Heart left ventricle (tissue), 16 donors: ENCODE measurements around the gene MRPS6. TPM values are rescaled to one million over a fixed set of nuclear protein-coding genes. Genes with fewer than 3 reads are reported as not detected.
A peak's percentile ranks its signal among the peaks of the same experiment; 100 is the strongest.

Experiments
- ATAC-seq, 4 donors: fragments of 200-7000 bp; cut with Tn5 transposase; one replicate each; pipeline ENCODE4 v1.9.1; 2020 to 2022; ENCODE audit warnings: moderate library complexity in 4 of 4, mild to moderate bottlenecking in 3 of 4, moderate number of reproducible peaks in 1 of 4
- DNase-seq, 5 donors: peaks; one replicate each; pipeline ENCODE4 v3.0.0-alpha.2; 2020
- H3K27ac ChIP-seq, 12 donors: fragments of 200-600 bp; sonication (generic) in 4 of 12; one replicate each; pipeline versions ENCODE4 v1.5.0 to v1.8.0; 2016 to 2022; ENCODE audit warnings: mild to moderate bottlenecking in 2 of 12
- H3K27me3 ChIP-seq, 9 donors: fragments of 200-600 bp; sonication (generic) in 2 of 9; one replicate each; pipeline versions ENCODE4 v1.5.1 to v1.8.0; 2016 to 2022; ENCODE audit warnings: mild to moderate bottlenecking in 3 of 9
- H3K36me3 ChIP-seq, 9 donors: fragments of 200-600 bp; sonication (generic) in 2 of 9; one replicate each; pipeline versions ENCODE4 v1.5.0 to v1.8.0; 2018 to 2022; ENCODE audit warnings: mild to moderate bottlenecking in 2 of 9
- H3K4me1 ChIP-seq, 12 donors: fragments of 200-600 bp; sonication (generic) in 4 of 12; one replicate each; pipeline versions ENCODE4 v1.5.0 to v1.8.0; 2016 to 2022; ENCODE audit warnings: mild to moderate bottlenecking in 3 of 12
- H3K4me3 ChIP-seq, 12 donors: fragments of 200-600 bp; sonication (generic) in 4 of 12; one replicate each; pipeline versions ENCODE4 v1.5.0 to v1.8.0; 2017 to 2022; ENCODE audit warnings: mild to moderate bottlenecking in 9 of 12, moderate library complexity in 4 of 12
- H3K9me3 ChIP-seq, 12 donors: fragments of 200-600 bp; sonication (generic) in 4 of 12; one replicate each; pipeline versions ENCODE4 v1.5.0 to v1.8.0; 2016 to 2022; ENCODE audit warnings: mild to moderate bottlenecking in 1 of 12
- POLR2A ChIP-seq, 2 donors: fragments of 450-650 bp; IDR thresholded peaks; one replicate each; pipeline ENCODE4 v1.6.1; 2017; ENCODE audit warnings: antibody characterized with exemption in 2 of 2, mild to moderate bottlenecking in 2 of 2, moderate library complexity in 2 of 2
- WGBS, 4 donors: extraction: QIAGEN DNeasy Blood & Tissue Kit in 2 of 4; methylation state at CpG; one replicate each; pipeline versions ENCODE4 v1.1.5 to v1.1.7; 2013 to 2018; 5-methylcytosine and 5-hydroxymethylcytosine counted together
- intact Hi-C, 10 donors: fragments of 100-400 bp; cut with DNase I; formaldehyde crosslinking; loops; one replicate each; pipeline versions ENCODE4 v1.11.1 to v1.14.2; 2022
- polyA plus RNA-seq, 2 donors: library from polyadenylated mRNA; stranded (reverse); fragments of 200-250 nt; gene quantifications; one replicate each; pipeline ENCODE4 v1.2.3, GENCODE V29; 2013
- total RNA-seq, 9 donors: library from RNA; depleted of rRNA in 2 of 9; stranded (reverse); fragments of >200 nt in 2 of 9; fragmentation: NEBNext Ultra II Directional in 3 of 9; extraction: Animal tissue kit (Norgen Biotek cat#: 25700) in 3 of 9; gene quantifications; one replicate each; pipeline versions ENCODE4 v1.1.0 to v1.2.4, GENCODE V29; 2016 to 2023
- TF ChIP-seq, protein P1 (sequence below), 12 donors: fragments of 200-600 bp; sonication (generic) in 4 of 12; IDR thresholded peaks; one replicate each; pipeline versions ENCODE4 v1.5.0 to v1.8.0; 2018 to 2022; ENCODE audit warnings: antibody characterized with exemption in 12 of 12, mild to moderate bottlenecking in 5 of 12
- donor health status: ischemic (EF 13 %, LVEDD 7.1; RV severe dilation, severe dysfunction).
- donor health status: healthy with polysubstance abuse.
- donor health status: DM: no; HTN: yes; CAD: no.
- donor health status: DM: no; HTN: no; CAD: no.
- donor health status: ischemic (EF 25% LVEDD 6.9; RV normal size, moderate dysfunction).
- donor health status: ischemic (EF 25% LVEDD 5.7; RV mildly dilated, moderate dysfunction).
- donor health status: healthy.
- donor health status: DM: yes; HTN: yes; CAD: no.
- donor health status: ischemic (EF 35%, LVEDD 5.7; RV mildly dilated, moderate dysfunction).
- donor health status: nonischemic (EF 11% LVEDD 7.7; RV severe dilation, severe dysfunction).
- donor health status: DM: yes; HTN: yes; CAD: no.
- donor health status: PGD.
- donor health status: ischemic (EF 29% LVEDD 5.4; RV normal size, mild dysfunction).
- donor health status: nonischemic (EF 23%, LVEDD 6.1; RV moderate dilation, normal function).

Gene MRPS6
- total and polyA plus RNA-seq, 11 donors: 21.8 to 61.7 (median 44.6) TPM

DNA sequence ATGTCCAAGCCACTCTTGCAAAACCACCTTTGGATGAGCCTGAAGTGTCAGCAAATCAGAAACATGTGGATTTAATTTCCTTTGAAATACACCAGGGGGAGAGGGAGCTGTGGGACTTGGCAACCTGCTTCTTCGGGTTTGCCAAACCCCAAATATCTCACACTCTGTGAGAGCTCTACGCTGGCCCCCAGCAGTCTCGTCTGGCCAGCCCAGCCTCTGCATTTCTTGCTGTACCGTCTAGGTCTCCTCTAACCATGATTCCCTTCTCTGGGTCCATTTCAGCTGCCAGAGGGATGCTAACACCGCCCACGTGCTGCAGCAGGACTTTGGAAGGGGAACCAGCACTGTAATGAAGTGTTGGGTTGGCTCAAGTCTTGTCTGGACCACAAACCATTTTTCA, 114.6 kb downstream of the MRPS6 start:
- H3K4me3 ChIP-seq: no peak overlapping the region
- no peaks in the 10 kb centered on the region for H3K9me3 ChIP-seq
- intact Hi-C loops: no loop called here
- peak; percentile 39 to 72 (median 52) for DNase-seq
- ATAC-seq: peak; percentile 52 to 89 (median 74)
- H3K36me3 ChIP-seq: no peaks in the 10 kb centered on the region
- 58 to 77% (median 75%) methylated on average over 6 of the region's 6 CpGs for WGBS, 4 donors
- no peak overlapping the region for H3K27ac ChIP-seq
- H3K27me3 ChIP-seq: no peaks in the 10 kb centered on the region
- peaks cover 0 to 5% (median 0%) of the 10 kb centered on the region in 12 donors for H3K4me1 ChIP-seq
- TF ChIP-seq, protein P1, sequence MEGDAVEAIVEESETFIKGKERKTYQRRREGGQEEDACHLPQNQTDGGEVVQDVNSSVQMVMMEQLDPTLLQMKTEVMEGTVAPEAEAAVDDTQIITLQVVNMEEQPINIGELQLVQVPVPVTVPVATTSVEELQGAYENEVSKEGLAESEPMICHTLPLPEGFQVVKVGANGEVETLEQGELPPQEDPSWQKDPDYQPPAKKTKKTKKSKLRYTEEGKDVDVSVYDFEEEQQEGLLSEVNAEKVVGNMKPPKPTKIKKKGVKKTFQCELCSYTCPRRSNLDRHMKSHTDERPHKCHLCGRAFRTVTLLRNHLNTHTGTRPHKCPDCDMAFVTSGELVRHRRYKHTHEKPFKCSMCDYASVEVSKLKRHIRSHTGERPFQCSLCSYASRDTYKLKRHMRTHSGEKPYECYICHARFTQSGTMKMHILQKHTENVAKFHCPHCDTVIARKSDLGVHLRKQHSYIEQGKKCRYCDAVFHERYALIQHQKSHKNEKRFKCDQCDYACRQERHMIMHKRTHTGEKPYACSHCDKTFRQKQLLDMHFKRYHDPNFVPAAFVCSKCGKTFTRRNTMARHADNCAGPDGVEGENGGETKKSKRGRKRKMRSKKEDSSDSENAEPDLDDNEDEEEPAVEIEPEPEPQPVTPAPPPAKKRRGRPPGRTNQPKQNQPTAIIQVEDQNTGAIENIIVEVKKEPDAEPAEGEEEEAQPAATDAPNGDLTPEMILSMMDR (IDR thresholded peaks at IDR 0.05): no peak
- TF ChIP-seq POLR2A (IDR thresholded peaks at IDR 0.05): no peak

DNA sequence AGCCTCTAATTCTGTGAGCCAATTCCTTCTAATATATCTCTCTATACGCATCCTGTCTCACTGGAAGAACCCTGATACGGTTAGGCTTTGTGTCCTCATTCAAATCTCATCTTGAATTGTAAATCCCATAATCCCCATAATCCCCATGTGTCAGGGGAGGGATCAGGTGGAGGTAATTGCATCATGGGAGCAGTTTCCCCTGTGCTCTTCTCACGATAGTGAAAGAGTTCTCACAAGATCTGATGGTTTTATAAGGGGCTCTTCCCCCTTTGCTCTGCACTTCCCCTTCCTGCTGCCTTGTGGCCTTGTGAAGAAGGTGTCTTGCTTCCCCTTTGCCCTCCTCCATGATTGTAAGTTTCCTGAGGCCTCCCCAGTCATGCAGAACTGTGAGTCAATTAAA, 116.1 kb downstream of the MRPS6 start:
- Histone ChIP-seq H3K4me1 (peaks cover 0 to 4% (median 0%) of the 10 kb centered on the region in 12 donors), H3K27me3 (no peaks in the 10 kb centered on the region), H3K9me3 (no peaks in the 10 kb centered on the region), H3K27ac (no peak overlapping the region), H3K4me3 (no peak overlapping the region), H3K36me3 (no peaks in the 10 kb centered on the region)
- WGBS, 4 donors: 73 to 87% (median 84%) methylated on average over 3 of the region's 3 CpGs
- TF ChIP-seq POLR2A (IDR thresholded peaks at IDR 0.05): no peak
- TF ChIP-seq, protein P1 (IDR thresholded peaks at IDR 0.05): no peak
- DNase-seq (peak in 1 of 5 donors; percentile 10), ATAC-seq (no peak)
- intact Hi-C loops: no loop called here

DNA sequence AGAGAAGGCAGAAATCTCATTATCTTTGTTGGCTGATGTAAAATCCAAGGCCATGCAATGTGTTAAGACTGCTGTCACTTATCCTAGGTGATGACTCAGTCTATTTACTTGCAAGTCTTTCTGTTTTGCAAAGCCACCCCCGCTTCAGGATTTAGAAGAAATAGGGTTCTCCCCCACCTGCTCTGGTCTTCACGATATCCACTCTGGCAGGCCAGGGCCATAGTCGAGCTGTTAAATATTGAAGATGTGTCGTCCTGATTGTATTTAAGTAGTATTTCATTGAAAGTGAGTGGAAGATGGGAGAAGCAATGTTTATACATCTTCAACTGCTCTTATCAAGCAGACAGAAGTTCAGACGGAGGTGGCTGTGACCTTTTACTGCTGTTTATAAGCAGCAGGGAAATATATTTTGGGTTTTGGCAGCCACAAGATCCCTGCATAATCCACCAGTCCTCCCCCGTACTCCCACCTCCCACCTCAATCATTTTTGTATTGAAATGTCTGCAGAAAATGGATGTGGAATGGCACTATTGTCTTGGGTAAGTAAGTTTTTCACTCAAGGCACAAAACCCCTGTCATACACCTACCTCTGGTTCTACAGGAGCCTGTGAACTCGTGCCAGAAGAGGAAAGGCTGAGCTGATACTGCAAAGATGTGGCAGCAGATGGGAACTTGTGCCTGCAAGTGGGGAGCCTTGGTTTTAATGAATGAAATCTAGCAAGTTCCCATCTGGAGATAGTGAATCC, 117.4 kb downstream of the MRPS6 start:
- Histone ChIP-seq H3K4me3 (no peak overlapping the region), H3K27me3 (no peaks in the 10 kb centered on the region), H3K36me3 (no peaks in the 10 kb centered on the region), H3K9me3 (no peaks in the 10 kb centered on the region), H3K27ac (no peak overlapping the region), H3K4me1 (peaks cover 0 to 4% (median 0%) of the 10 kb centered on the region in 12 donors)
- DNase-seq (no peak), ATAC-seq (no peak)
- intact Hi-C loops: loop anchor here in 1 of 10 donors (10.0 kb wide), 1 partner anchor 266 kb away; no protein-coding TSS in a partner anchor
- TF ChIP-seq POLR2A (IDR thresholded peaks at IDR 0.05): no peak
- TF ChIP-seq, protein P1 (IDR thresholded peaks at IDR 0.05): no peak
- 73 to 77% (median 75%) methylated on average over 7 of the region's 7 CpGs for WGBS, 4 donors

DNA sequence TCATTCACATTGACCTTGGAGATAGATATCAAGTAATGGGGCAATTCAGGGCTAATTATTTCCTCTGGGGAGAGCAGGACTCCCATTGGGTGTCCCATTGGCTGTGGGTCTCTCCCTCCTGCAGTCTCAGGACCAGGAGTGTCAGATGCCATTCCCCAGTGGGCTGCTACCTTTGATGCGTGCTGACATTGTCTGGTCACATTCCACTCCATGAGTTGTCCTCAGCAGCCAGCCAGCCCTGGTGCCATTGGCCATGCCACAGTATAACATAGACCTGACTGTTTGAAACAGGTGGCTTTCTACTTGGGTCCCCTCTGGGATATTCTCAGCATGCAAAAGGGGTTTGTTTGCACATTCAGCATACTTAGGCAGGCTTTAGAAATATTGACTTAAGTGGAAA, 118.5 kb downstream of the MRPS6 start:
- H3K4me1 ChIP-seq: peaks cover 0 to 4% (median 0%) of the 10 kb centered on the region in 12 donors
- H3K36me3 ChIP-seq: no peaks in the 10 kb centered on the region
- H3K9me3 ChIP-seq: no peaks in the 10 kb centered on the region
- 55 to 100% (median 98%) methylated on average over 1 of the region's 1 CpG for WGBS, 4 donors
- DNase-seq: peak in 1 of 5 donors; percentile 8
- H3K4me3 ChIP-seq: no peak overlapping the region
- no peak overlapping the region for H3K27ac ChIP-seq
- TF ChIP-seq, protein P1 (IDR thresholded peaks at IDR 0.05): no peak
- TF ChIP-seq POLR2A (IDR thresholded peaks at IDR 0.05): no peak
- H3K27me3 ChIP-seq: no peaks in the 10 kb centered on the region
- intact Hi-C loops: loop anchor here in 1 of 10 donors (10.0 kb wide), 1 partner anchor 267 kb away; no protein-coding TSS in a partner anchor
- ATAC-seq: no peak

Other genes starting within 250 kb of the MRPS6 start
- 1,000 to 10,000 TPM in 1 of 9 donors, 100 to 1,000 TPM in 8; 472 to 1,228 (median 735) TPM for gene ATP5PO, start 157.8 kb upstream of the MRPS6 start, total RNA-seq
- 1,000 to 10,000 TPM in 1 of 2 donors, 100 to 1,000 TPM in 1; 745 to 2,204 TPM for gene ATP5PO, start 157.8 kb upstream of the MRPS6 start, polyA plus RNA-seq
- gene SLC5A3, start within 50 bp of the MRPS6 start, total RNA-seq: 1 to 10 TPM; 2.4 to 6.2 (median 3.6) TPM
- gene SLC5A3, start within 50 bp of the MRPS6 start, polyA plus RNA-seq: 1 to 10 TPM; 1.1 to 2.0 TPM